Endodermal cell (in vitro differentiated cells): ENCODE measurements around the gene MARF1. TPM values are rescaled to one million over a fixed set of nuclear protein-coding genes. Genes with fewer than 3 reads are reported as not detected.
A peak's percentile ranks its signal among the peaks of the same experiment; 100 is the strongest.
"Not testable (repeated sequence)": the region's sequence is repeated elsewhere in the genome, so short reads cannot be mapped to it uniquely, and the experiment has no call there.

Experiments
- DNase-seq: peaks from one replicate; pipeline ENCODE4 v3.0.0-alpha.2; 2017
- H3K27ac ChIP-seq: 2 replicates; pipeline ENCODE4 v1.5.1; 2013; ENCODE audit warnings: mild to moderate bottlenecking, low read depth, low read length, moderate library complexity
- H3K27me3 ChIP-seq: 2 replicates; pipeline ENCODE4 v1.6.1; 2013; ENCODE audit warnings: mild to moderate bottlenecking, low read length, moderate library complexity; ENCODE audit not compliant: insufficient read depth, control insufficient read depth, poor library complexity, severe bottlenecking
- H3K36me3 ChIP-seq: 2 replicates; pipeline ENCODE4 v1.7.0; 2013; ENCODE audit warnings: mild to moderate bottlenecking, low read length, moderate library complexity; ENCODE audit not compliant: control insufficient read depth, insufficient read depth
- H3K4me1 ChIP-seq: one replicate; pipeline ENCODE4 v1.7.0; 2013; ENCODE audit warnings: low read length; ENCODE audit not compliant: control insufficient read depth, insufficient read depth
- H3K4me3 ChIP-seq: 2 replicates; pipeline ENCODE4 v1.5.1; 2013; ENCODE audit warnings: mild to moderate bottlenecking, low read length, moderate library complexity
- H3K9ac ChIP-seq: 2 replicates; pipeline ENCODE4 v1.6.1; 2013; ENCODE audit warnings: mild to moderate bottlenecking, low read length, moderate library complexity; ENCODE audit not compliant: poor library complexity, severe bottlenecking; ENCODE audit errors: extremely low read depth
- H3K9me3 ChIP-seq: 2 replicates; pipeline ENCODE4 v1.6.1; 2013; ENCODE audit warnings: mild to moderate bottlenecking, low read length, moderate library complexity; ENCODE audit not compliant: control insufficient read depth
- H3K27ac Mint-ChIP-seq: 2 replicates; pipeline ENCODE4 v1.8.0; 2020; ENCODE audit warnings: mixed read lengths
- H3K27me3 Mint-ChIP-seq: 2 replicates; pipeline ENCODE4 v1.8.0; 2021; ENCODE audit warnings: mild to moderate bottlenecking, mixed read lengths; ENCODE audit not compliant: insufficient read depth
- H3K36me3 Mint-ChIP-seq: 2 replicates; pipeline ENCODE4 v1.8.0; 2020; ENCODE audit warnings: low read depth, mixed read lengths
- H3K4me1 Mint-ChIP-seq: 2 replicates; pipeline ENCODE4 v1.8.0; 2020; ENCODE audit warnings: mixed read lengths
- H3K4me3 Mint-ChIP-seq: 2 replicates; pipeline ENCODE4 v1.8.0; 2020; ENCODE audit warnings: mild to moderate bottlenecking, moderate library complexity, mixed read lengths
- H3K9me3 Mint-ChIP-seq: 2 replicates; pipeline ENCODE4 v1.8.0; 2020; ENCODE audit warnings: mild to moderate bottlenecking, mixed read lengths
- CTCF ChIP-seq: fragments of 200-600 bp; sonication (generic); conservative IDR thresholded peaks from 2 replicates; pipeline ENCODE4 v1.5.0; 2021; ENCODE audit warnings: antibody characterized with exemption, mild to moderate bottlenecking
- WGBS, 2 experiments: methylation state at CpG; one replicate each; pipeline versions ENCODE4 v1.1.5 to v1.1.7; 2013; ENCODE audit warnings: missing lambda C conversion rate in 2 of 2, mixed read lengths in 1 of 2; ENCODE audit not compliant: insufficient coverage in 1 of 2, insufficient read length in 1 of 2; 5-methylcytosine and 5-hydroxymethylcytosine counted together
- total RNA-seq, 2 donors: library from RNA; stranded (reverse); fragmentation: NEBNext Ultra II Directional in 1 of 2; extraction: Animal tissue kit (Norgen Biotek cat#: 25700) in 1 of 2; gene quantifications; 2 replicates in 1 of 2; 3 replicates in 1 of 2; pipeline ENCODE4 v1.2.1, GENCODE V29; 2021

The MARF1 gene
- total RNA-seq, 2 donors from 2014 or later, result 39.3 to 39.6 TPM

GRCh38 chr16:15648135-15648730, 5.3 kb upstream of the MARF1 start:
- no peaks in the 10 kb centered on the region for H3K9me3 ChIP-seq
- peaks cover 7% of the 10 kb centered on the region for H3K36me3 ChIP-seq
- DNase-seq, result no peak
- H3K27me3 Mint-ChIP-seq, result no peaks in the 10 kb centered on the region
- peaks cover 3% of the 10 kb centered on the region for H3K4me1 ChIP-seq
- H3K9me3 Mint-ChIP-seq, result no peaks in the 10 kb centered on the region
- no peak overlapping the region for H3K4me3 ChIP-seq
- H3K4me1 Mint-ChIP-seq, result peaks cover 14% of the 10 kb centered on the region
- no peak overlapping the region for H3K9ac ChIP-seq
- WGBS, 2 experiments, result 95 to 97% methylated on average over 6 to 9 of the region's 9 CpGs
- no peak overlapping the region for H3K4me3 Mint-ChIP-seq
- H3K27ac ChIP-seq, result no peak overlapping the region
- H3K27ac Mint-ChIP-seq, result no peak overlapping the region
- H3K36me3 Mint-ChIP-seq, result peaks cover 5% of the 10 kb centered on the region
- no peak for TF ChIP-seq CTCF
- H3K27me3 ChIP-seq, result no peaks in the 10 kb centered on the region

GRCh38 chr16:15647294-15648014, 4.5 kb upstream of the MARF1 start:
- Mint-ChIP-seq H3K36me3 (no peaks in the 10 kb centered on the region), H3K9me3 (no peaks in the 10 kb centered on the region), H3K4me3 (no peak overlapping the region), H3K27ac (no peak overlapping the region), H3K27me3 (no peaks in the 10 kb centered on the region), H3K4me1 (peaks cover 14% of the 10 kb centered on the region)
- Histone ChIP-seq H3K36me3 (peaks cover 4% of the 10 kb centered on the region), H3K27me3 (no peaks in the 10 kb centered on the region), H3K9ac (no peak overlapping the region), H3K4me3 (no peak overlapping the region), H3K4me1 (peaks cover 3% of the 10 kb centered on the region), H3K27ac (no peak overlapping the region), H3K9me3 (no peaks in the 10 kb centered on the region)
- WGBS, 2 experiments, result 92 to 95% methylated on average over 5 to 7 of the region's 7 CpGs
- no peak for TF ChIP-seq CTCF
- no peak for DNase-seq

- 89 to 92% methylated on average over 10 to 13 of the region's 13 CpGs for WGBS, 2 experiments
- H3K9me3 ChIP-seq, H3K4me3 Mint-ChIP-seq, H3K36me3 ChIP-seq, H3K27ac ChIP-seq, H3K27me3 Mint-ChIP-seq, H3K27ac Mint-ChIP-seq, H3K4me3 ChIP-seq, H3K9ac ChIP-seq, H3K9me3 Mint-ChIP-seq, H3K4me1 ChIP-seq, H3K36me3 Mint-ChIP-seq, DNase-seq, H3K27me3 ChIP-seq: not testable (repeated sequence)
- peaks cover 20% of the 10 kb centered on the region for H3K4me1 Mint-ChIP-seq
These were observed 3.8 kb upstream of the MARF1 start for GRCh38 chr16:15646557-15647293.

GRCh38 chr16:15644962-15645465, 2.1 kb upstream of the MARF1 start:
- H3K4me3 Mint-ChIP-seq, H3K27ac ChIP-seq, H3K27me3 ChIP-seq, H3K36me3 ChIP-seq, H3K36me3 Mint-ChIP-seq, H3K4me3 ChIP-seq, H3K9me3 ChIP-seq, H3K9ac ChIP-seq, H3K27ac Mint-ChIP-seq, H3K27me3 Mint-ChIP-seq, H3K9me3 Mint-ChIP-seq, H3K4me1 ChIP-seq: not testable (repeated sequence)
- 81 to 94% methylated on average over 6 to 9 of the region's 10 CpGs for WGBS, 2 experiments
- H3K4me1 Mint-ChIP-seq, result peaks cover 17% of the 10 kb centered on the region
- DNase-seq, result peak; percentile 50
